HG02678 (cell line): ENCODE data around the gene ITPR3.

Experiments used
- ATAC-seq: cut with Tn5 transposase; IDR thresholded peaks from one replicate; pipeline ENCODE4 v1.9.1; 2021; ENCODE audit warnings: mild to moderate bottlenecking, moderate library complexity; ENCODE audit not compliant: unreplicated experiment

The ITPR3 gene

DNA sequence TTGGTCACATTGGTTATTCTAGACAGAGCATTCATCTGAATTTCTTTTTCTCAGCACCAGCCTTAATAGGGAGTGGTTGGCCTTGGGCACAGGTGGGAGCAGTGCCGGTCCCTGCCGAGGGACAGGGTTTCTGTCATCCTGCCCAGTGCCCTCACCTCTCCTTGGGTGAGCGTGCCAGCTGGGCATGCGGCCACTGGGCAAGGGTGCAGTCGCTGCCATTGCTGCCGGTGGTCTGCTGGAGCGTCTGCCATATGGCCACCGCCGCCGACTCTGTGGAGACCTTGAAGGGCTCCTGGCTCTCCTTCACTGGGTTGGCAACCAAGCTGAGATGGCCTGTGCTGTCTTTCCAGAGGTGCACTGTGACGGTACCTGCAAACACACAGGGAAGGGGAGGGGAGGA is 106.8 kb downstream of the ITPR3 start:
- no peak for ATAC-seq

DNA sequence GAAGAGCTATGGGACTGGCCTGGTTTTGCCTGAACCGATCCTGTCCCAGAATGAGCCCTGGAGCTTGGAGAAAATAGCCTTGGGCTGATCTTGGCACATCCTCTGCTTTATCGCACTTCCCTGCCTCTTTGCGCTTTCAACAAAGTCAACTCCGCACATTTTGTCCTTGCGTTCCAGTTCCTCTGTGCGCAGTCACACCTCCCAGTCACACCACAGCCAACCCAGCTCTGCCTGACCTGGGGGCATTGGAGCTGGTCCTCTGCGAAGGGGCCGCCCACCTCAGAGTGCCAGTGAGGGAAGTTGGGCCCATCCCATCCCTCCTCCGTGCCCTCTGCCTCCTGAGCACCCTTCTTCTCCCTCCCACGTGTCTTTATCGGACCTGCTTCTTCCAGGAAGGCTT is 107.3 kb downstream of the ITPR3 start:
- ATAC-seq: no peak

DNA sequence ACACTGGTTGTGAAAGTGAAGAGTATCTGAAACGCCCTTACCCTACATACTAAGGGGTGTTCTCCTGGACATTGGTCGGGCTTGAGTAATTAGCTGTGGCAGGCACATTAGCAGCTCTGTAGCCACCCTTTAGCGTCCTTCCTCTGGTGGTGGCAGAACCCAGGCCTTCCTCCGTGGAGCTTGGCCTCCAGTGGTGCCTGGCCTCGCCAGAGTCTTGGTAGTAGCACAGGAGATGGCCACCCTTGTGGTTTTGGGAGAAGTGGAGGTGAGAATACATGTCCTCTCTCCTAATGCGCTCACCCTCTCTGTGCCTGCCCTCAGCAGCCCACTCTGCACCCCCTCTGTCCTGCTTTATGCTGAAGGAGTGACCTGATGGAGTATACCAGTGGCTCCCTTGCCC is 107.9 kb downstream of the ITPR3 start:
- ATAC-seq: no peak

DNA sequence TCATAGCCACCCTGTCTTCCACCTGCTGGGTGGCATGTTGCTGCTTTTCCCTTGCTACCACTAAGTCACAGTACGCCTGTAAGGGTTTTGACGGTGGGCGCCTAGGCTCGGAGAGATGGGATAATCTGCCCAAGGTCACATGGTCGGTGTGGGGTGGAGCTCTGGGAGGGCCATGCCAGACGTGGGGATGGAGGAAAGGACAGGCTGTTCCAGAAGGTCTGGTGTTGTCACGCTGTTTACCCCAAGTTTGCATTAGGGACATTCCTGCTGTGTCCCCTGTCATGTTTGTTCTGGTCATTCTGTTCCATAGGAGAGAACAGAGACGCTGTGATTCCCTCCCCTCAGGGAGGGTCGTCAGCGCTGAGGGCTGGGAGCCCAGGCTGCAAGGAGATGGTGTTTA is 109.5 kb downstream of the ITPR3 start:
- ATAC-seq: no peak

DNA sequence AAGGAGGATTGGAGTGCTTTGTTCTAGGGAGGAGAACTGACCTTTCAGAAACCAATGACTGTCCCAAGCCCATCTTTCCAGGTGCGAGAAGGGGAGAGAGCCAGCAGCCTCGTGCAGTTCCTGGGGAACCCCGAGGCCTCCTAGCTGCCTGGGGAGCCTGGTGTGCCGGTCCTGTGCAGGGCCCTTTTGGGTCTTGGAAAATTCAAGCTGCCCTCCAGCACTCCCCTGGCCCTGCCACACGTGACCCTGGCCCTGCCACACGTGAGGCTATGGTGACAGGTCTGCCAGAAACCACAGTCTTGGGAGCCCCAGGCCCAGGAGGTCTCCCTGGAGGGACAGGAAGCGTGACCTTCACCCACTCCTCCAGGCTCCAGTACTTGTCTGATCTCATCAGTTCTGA is 109.9 kb downstream of the ITPR3 start:
- no peak for ATAC-seq

DNA sequence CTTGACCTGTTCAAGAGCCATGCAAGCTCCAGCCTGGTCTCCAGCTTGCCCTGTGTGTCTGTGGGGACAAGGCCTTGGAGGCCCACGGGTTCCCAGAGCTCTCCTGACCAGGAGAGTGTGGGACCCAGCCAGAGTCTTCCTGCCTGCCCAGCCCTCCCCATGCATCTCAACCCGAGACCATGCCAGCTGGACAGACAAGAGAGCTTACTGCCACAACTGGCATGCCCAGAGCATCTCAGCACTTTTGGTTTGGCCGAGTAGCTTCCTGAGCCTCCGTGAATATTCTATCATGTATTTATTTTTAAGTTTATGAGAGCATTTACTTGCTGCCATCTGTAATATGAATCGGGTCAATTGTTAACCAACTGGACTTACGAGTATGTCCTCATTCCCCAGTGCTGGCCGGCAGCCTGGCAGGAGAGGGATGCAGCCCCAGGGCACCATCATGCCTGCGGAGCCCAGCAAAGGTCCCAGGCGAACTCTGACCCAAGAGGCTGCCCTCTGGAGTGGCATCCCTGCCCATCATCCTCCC is 110.7 kb downstream of the ITPR3 start:
- no peak for ATAC-seq

DNA sequence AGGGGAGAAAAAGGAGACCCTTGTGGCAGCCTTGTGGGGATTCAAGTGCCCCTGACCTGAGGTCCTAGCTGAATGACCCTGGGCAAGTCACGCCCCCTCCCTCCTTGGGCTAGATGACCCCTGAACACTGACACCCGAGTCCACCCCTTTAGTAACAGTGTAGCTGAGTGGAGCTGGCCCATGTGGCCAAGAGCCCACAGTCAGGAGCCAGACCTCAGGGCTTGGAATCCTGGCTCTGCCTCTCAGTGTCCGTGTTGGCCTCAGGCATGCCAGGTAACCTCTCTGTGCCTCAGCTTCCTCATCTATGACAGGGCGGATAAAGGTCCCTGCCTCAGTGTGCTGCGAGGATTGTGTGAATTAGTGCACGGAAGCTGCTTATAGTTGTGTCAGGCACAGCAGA is 111.3 kb downstream of the ITPR3 start:
- ATAC-seq: no peak

DNA sequence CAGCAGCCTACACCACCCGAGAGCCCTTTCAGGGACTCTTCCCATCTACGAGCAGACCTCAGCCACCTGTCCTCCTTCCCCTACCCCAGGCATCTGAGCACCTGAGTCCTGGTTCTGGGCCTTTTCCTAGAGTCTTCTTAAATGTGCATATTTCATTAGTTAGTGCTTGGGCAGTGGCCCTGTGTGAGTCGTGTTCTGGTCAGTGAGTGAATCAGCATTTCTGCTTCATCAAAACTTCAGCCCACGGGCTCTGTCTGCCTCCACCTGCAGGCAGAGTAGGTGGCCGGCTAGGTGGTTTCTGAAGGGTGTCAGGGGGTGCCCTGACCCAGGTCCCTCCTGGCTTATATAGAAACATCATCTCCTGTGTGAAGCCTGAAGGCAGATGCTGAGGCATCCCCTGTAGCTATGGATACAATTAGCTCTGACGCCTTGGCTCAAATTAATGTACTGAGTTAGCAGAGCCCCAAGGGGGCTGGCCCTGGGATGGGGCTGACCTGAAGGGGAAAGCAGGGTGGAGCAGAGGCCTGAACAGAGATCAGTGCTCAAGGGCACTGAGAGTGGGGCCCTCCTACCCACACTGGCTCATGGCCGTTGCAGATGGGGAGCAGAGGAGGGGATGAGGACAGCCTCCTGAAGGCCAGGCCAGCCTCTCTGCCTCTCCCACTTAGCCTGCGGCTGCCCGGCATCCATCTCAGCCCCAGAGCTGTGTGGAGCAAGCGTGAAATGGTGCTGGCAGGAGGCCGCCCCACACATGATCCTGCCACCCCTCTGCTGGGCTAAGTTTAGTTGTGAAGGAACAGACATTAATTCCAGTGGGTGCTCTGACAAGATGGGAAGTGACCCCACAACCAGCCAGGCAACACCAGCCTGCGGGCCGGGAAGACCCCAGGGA is 111.9 kb downstream of the ITPR3 start:
- ATAC-seq: no peak

DNA sequence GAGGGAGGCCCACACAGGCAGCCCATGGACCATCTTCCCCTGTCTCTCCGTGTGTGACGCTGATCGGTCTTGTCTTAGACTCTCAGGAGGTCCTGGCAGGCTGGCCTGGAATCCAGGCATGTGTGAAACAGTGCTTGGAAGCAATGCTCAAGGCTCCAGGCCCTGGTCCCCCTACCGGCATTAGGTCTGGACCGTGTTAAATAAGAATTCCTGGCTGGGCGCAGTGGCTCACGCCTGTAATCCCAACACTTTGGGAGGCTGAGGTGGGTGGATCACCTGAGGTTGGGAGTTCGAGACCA is 112.5 kb downstream of the ITPR3 start:
- ATAC-seq: no peak

DNA sequence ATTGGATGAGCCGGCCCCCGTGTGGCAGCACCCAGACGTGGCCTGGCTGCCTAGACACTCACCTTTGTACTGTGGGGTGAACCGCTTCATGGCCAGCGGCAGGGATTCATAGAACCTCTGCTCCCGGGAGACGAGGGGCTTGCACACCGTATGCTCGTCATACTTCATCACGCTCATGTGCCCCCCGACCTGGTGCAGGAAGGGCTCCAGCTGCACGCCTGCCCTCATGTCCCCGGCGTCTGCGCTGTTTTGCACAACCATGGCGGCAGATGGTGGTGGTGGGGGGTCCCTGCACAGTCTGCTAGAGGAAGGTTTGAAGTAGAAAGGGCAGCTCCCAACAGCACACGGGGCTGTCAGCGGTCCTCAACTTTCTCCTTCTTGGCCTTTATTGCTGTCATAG is 114.1 kb downstream of the ITPR3 start:
- ATAC-seq: no peak

DNA sequence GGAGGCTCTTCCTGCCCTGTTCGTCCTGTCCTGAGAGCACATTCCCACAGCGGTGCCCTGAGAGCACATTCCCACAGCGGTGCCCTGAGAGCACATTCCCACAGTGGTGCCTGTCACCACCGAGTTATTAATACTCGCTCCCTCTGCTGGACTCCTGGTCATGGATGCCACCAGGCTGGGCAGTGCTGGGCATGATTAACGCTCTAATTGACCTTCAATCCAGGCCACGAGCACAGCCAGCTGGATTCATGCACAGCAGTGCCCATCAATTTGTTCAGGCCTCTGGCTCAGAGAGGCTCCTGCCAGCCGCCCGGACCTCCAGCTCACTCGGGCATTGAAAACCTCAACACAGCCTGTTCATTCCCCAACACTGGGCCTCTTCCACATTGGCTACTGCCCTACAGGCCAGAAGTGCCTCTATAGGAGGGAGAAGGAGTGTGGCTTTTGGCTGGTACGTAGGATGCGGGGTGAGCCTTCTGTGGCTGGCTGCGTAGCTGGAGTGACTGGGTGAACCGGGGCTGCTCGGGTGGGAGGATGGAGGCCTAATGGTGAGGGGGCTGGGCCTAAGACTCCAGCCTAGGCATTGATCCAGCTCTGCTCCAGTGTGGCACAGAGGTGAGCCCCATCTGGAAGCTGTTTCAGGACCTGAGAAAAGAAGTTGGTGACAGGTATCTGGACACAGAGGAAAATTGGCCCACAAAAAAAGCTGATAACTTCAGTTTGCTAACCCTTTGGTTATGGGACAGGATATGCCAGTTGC is 116.3 kb downstream of the ITPR3 start:
- no peak for ATAC-seq

DNA sequence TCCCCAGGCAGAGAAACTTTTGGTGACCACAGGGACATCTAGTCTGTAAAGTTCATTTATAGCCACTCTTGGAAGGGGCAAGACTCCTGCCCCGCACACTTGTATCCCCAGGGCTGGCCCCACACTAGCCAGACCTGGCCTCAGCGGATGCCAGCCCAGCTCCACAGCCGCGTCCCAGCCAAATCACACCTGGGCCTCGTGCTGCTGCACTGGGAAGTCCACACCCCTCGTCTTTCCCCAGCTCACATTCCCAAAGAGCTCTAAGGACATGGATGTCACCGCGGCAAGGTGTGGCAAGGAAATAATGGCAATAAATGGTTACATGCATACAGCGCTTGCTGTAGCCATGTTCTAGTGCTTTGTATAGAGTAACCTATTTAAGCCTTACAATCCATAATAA is 117.0 kb downstream of the ITPR3 start:
- ATAC-seq: no peak

DNA sequence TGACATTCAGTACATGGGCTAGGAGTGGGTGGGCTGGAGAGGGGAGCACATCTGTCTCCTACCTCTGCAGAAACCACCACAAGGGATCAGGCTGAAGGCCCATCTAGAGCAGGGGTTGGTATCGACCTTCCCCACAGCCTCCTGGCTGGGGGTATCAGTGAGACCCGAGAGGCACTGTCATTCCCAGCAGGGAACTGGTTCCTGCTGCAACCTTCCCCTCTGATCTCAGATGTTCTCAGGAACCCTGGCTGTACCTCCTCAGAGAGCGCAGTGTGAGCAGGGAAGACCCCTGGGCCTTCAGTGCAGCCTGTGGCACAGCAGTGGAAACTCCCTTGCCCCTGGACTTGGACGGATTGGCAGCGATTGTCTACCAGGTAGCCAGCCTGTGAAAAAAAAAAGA is 117.8 kb downstream of the ITPR3 start:
- no peak for ATAC-seq

DNA sequence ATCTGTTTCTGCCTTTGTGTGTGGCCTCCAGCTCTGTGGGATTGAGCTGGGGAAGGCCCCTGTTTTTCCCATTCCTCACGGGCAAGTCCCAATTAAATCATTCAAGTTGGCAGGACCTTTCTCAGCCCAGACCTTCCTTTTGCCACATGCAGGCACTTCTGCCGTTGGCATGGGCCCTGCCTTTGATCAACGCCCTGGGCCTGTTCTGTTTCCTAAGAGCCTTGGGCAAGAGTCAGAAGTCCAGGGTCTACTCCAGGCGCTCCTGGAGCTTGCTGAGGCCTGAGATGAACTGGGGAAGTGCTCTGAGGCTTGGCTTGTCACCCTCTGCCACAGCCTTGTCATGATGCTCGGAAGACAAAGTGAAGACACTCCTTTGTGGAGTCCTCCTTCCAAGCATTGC is 118.4 kb downstream of the ITPR3 start:
- ATAC-seq: no peak

DNA sequence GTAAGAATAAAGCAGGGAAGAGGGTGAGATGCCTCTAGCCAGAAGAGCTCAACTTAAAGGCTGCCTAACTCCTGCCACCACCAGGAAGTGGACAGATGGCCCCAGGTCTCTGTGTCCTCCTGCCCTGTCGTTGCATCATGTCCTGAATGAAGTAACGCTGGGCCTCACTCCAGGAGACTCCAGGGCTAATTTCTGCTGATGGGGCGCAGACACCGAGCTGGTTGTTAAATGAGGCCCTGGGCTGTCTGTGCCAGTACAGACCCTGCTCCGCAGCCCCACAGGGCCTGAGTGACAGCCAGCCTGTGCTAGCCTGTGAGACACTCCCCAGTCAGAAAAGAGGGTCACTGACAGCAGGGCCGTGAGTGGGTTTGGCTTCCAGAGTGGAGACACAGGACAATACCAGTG is 119.1 kb downstream of the ITPR3 start:
- no peak for ATAC-seq

DNA sequence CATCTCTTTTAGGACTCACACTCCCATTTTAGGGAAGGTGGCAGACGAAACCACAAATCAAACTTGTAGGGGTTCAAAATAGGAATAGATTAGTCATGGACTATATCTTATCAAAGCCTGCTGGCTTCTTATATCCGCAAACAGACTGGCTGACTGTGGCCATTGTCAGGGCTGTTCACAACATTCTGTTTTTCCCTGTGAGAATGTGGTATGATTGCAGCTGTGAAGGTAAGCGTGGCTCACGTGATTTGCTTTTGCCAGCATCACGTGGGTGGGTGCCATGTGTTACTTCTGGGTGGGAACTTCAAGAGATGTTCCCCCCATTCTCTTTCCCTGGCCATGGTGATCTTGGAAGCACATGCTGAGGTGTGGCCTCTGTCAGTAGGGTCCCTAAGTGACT is 119.7 kb downstream of the ITPR3 start:
- ATAC-seq: no peak

DNA sequence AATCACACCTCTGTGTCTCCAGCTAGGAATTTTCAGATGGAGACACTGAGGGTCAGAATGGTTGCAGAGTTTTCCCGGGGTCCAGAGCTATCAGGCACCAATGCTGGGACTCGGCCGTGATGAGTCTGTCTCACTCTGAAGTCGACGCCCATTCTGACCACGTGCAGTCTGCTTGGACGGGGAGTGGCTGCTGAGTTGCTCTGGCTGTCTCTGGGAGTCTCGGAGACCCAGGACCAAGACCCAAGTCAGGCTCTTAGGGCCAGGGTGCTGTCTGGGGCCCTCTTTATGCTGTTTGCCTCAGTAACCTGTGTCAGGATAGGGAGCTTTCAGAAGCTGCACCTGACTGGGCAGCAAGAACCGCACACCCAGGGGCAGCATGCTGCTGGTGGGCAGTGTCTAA is 121.0 kb downstream of the ITPR3 start:
- no peak for ATAC-seq

DNA sequence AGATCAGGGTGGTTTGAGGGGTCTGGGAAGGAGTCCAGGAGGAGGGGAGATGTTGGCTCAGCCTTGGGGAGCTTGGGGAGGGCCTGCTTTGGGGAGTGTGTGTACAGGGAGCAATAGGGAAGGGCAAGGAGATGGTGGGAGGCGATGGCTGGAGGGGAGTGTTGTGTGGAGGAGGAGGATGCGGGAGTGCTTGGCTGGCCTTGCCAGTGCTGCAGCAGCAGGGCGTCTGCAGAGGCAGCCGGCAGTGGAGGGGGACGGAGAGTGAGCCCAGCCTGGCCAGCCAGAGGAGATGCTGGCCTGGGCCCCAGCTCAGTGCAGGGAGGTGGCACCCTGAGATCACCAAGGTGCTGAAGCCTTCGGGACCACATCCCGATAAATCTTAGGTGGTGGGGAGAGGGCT is 121.7 kb downstream of the ITPR3 start:
- no peak for ATAC-seq

DNA sequence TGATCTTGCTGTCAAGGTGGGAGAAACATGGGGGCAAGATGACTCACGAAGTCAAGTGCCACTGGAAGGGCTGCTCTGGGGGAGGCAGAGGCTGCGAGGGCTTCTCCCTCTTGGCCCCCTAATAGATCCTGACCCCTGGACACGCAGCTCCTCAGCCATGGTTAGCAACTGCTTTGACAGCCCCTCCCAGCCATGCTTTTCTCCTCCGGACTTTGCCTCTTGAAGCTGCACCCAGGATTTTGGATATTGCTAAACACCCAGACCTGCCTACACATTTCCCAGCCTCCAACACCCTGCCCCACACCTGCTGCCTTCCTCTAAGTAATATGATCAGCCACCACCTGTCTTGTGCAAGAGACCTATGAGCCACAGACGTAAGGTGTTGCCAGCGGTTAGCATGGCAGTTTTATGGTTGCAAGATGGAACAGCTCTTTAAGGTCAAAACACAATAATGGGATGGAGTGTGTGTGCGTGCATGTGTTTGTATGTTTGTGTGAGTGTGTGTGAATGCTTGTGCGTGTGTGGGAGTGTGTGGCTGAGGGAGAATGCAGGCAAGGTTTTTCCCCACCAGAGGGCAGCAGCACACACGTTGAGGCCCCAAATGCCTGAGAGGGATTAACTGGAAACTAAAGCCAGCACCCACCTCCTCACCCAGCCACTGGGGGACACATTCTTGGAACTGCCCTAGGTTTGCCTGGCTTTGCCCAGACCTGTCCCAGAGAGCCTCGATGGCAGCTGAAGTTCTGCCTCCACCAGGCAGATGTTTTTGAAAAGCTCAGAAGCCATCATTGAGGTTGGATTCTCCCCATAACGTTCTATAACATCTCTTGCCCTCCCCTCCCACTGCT is 123.1 kb downstream of the ITPR3 start:
- no peak for ATAC-seq

DNA sequence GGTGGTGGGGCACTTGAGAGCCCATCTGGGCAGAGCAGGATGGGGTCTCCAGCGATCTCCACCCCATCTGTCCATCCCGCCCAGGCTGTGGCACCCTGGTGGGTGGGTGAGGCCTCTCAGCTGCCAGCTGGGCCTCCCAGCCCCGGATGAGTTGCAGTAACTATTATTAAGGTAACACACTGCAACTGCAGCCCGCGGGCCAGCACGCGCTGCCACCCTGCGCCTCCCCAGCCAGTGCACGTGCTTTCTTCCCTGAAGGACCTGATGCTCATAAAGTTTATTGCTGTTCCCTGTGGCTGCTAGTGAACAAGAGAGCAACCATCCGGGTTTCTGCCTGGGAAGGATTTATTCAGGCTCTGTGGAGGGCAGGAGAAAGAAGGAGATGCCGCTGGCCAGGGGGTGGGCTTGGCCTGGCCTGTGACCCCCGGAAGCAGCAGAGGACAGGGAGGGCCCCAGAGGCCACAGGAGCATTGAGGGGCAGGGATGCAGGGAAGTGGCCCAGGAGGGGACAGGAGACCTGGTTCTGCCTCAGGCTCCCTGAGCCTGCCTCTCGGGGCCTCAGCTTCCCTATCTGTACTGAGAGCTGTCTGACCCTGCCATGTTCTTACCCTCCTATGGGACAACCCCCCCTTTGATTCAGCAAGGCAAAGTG is 123.9 kb downstream of the ITPR3 start:
- no peak for ATAC-seq

DNA sequence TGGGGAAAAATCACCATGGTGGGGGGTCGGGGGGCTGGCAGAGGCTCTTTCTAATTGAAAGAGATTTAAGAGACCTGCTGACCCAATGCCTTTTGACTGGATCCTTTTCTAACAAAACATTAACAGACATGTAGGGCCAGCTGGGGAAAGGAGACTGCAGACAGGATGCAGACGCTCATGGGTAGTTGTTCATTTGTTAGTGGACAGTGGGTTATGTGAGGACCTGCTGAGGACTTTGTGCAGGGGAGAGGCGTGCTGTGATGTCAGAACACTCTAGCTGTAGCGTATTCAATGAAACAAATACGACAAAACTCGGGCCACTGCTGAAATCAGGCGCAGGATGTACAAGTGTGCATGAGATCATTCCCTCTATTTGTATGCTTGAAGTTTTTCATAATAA is 124.4 kb downstream of the ITPR3 start:
- no peak for ATAC-seq
